Prostate gland (tissue), 2 donors: Measurements from ENCODE around the gene HPS5.

ENCODE experiments used
- POLR2A ChIP-seq: fragments of 450-650 bp; IDR thresholded peaks from one replicate; pipeline ENCODE4 v1.6.1; 2016; ENCODE audit warnings: antibody characterized with exemption, mild to moderate bottlenecking
- POLR2AphosphoS5 ChIP-seq: sonication (generic); formaldehyde crosslinking; IDR thresholded peaks from one replicate; pipeline ENCODE4 v1.6.1; 2017; ENCODE audit warnings: antibody characterized with exemption
- TF ChIP-seq, protein P1 (sequence below), 4 experiments: fragments of 200-600 bp in 2 of 4; fragments of 450-650 bp in 2 of 4; sonication (generic) in 2 of 4; IDR thresholded peaks; 1 replicate in 3 of 4; 2 replicates in 1 of 4; pipeline ENCODE4 v1.5.1; 2016 to 2019; ENCODE audit warnings: antibody characterized with exemption in 4 of 4, mild to moderate bottlenecking in 2 of 4, moderate library complexity in 2 of 4

- TF ChIP-seq, protein P1, sequence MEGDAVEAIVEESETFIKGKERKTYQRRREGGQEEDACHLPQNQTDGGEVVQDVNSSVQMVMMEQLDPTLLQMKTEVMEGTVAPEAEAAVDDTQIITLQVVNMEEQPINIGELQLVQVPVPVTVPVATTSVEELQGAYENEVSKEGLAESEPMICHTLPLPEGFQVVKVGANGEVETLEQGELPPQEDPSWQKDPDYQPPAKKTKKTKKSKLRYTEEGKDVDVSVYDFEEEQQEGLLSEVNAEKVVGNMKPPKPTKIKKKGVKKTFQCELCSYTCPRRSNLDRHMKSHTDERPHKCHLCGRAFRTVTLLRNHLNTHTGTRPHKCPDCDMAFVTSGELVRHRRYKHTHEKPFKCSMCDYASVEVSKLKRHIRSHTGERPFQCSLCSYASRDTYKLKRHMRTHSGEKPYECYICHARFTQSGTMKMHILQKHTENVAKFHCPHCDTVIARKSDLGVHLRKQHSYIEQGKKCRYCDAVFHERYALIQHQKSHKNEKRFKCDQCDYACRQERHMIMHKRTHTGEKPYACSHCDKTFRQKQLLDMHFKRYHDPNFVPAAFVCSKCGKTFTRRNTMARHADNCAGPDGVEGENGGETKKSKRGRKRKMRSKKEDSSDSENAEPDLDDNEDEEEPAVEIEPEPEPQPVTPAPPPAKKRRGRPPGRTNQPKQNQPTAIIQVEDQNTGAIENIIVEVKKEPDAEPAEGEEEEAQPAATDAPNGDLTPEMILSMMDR (IDR thresholded peaks at IDR 0.05), result no peak
- TF ChIP-seq POLR2AphosphoS5 (no peak), POLR2A (no peak)
These were observed 68.1 kb downstream of the HPS5 start for GRCh38 chr11:18253778-18254338.
